MM.1S (cell line): ENCODE measurements around the gene DOK6.

Source experiments
- CTCF ChIP-seq: fragments of 300-600 bp; sonication (generic); IDR thresholded peaks from 2 replicates; pipeline ENCODE4 v1.5.1; 2016; ENCODE audit warnings: antibody characterized with exemption, low read length, mixed read lengths
- EZH2 ChIP-seq: fragments of 300-600 bp; sonication (generic); optimal IDR thresholded peaks from 2 replicates; pipeline ENCODE3; 2017; ENCODE audit warnings: low read depth, mild to moderate bottlenecking, antibody characterized with exemption, low read length, mixed read lengths
- EZH2phosphoT487 ChIP-seq: fragments of 300-600 bp; sonication (generic); IDR thresholded peaks from 2 replicates; pipeline ENCODE4 v1.6.1; 2018; ENCODE audit warnings: antibody characterized with exemption, low read length

GRCh38 chr18:69701305-69701704, 300.6 kb downstream of the DOK6 start:
- TF ChIP-seq CTCF (no peak), EZH2phosphoT487 (no peak), EZH2 (no peak)
